GM10266 (cell line): ENCODE measurements around the gene ATP6V1A.
A peak's percentile ranks its signal among the peaks of the same experiment; 100 is the strongest.

Experiments used
- DNase-seq: peaks from one replicate; pipeline ENCODE4 v3.0.0; 2012; ENCODE audit errors: extremely low spot score
- CTCF ChIP-seq: IDR thresholded peaks from 2 replicates; pipeline ENCODE4 v1.5.1; 2012; ENCODE audit warnings: mild to moderate bottlenecking, low read depth; ENCODE audit not compliant: control insufficient read depth, insufficient read depth; ENCODE audit errors: missing control alignments

The ATP6V1A gene

GRCh38 chr3:113747283-113748046 lies 630 bp downstream of the ATP6V1A start:
- TF ChIP-seq CTCF, result no peak
- DNase-seq, result peak; percentile 24

- no peak for TF ChIP-seq CTCF
- no peak for DNase-seq
Observed at GRCh38 chr3:113751141-113751540, 4.3 kb downstream of the ATP6V1A start.

DNA sequence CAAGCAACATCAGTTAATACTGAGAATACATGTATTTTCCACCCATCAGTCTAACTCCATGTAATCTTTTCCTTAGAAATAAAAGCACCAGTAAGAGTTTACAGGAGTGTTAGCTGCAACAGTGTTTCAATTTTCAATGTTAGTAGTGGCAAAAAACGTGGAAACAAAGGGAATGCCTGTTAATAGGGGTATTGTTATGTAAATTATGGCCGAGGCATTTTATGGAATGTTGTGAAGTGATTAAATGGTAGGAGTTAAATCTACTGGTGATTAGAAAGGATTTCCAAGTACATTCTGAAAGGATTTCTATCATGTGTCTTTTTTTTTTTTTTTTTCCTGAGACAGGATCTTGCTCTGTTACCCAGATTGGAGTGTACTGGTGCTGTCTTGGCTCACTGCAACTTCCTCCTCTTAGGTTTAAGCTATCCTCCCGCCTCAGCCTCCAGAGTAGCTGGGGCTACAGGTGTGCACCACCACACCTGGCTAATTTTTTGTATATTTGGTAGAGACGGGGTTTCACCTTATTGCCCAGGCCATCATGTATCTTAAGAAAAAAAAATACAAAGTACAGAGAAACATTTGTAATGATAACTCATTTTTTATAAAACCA lies 6.6 kb downstream of the ATP6V1A start:
- no peak for DNase-seq

GRCh38 chr3:113754494-113755159 lies 7.8 kb downstream of the ATP6V1A start:
- no peak for TF ChIP-seq CTCF
- peak; percentile 23 for DNase-seq

More for the DNA sequence above, 6.6 kb downstream of the ATP6V1A start:
- no peak for TF ChIP-seq CTCF

DNA sequence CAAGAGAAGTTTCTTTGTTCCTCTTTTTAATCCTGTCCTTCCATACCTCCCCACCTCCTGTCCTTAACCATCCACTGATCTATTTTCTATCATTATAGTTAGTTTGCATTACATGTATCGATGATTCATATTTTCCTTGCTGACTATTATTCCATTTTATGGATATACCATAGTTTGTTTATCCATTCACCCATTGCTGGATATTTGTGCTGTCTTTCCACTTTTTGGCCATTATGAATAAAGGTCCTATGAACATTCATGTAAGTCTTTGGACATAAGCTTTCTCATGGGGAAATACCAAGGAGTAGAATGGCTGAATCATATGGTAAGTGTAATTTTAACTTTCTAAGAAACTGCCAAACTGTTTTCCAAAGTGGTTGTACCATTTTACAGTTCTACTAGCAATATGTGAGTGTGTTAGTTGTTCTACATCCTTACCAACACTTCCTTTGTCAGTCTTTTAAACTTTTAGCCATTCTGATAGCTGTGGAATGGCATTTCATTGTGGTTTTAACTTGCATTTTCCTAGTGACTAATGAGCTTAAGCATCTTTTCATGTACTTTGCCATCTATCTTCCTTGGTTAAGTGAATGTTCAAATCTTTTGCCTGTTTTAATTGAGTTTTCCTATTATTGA lies 11.7 kb downstream of the ATP6V1A start:
- DNase-seq, result no peak
- no peak for TF ChIP-seq CTCF

- DNase-seq, result no peak
Observed at GRCh38 chr3:113764698-113765097, 17.9 kb downstream of the ATP6V1A start.

More at GRCh38 chr3:113764698-113765097, 17.9 kb downstream of the ATP6V1A start:
- TF ChIP-seq CTCF, result no peak
